ENCODE results near the gene MCF2L.
"Not testable (repeated sequence)": the region's sequence is repeated elsewhere in the genome, so short reads cannot be mapped to it uniquely, and the experiment has no call there.

MCF2L gene

GRCh38 chr13:112968910-112969691 lies at the start of gene MCF2L:
Gene MCF2L (plus strand): TSS chr13:112969214. CDS start chr13:112969380, 166 bp downstream.
- DNase-seq, result peak; percentile 76

- DNase-seq, result no peak
These were observed 45.1 kb upstream of the MCF2L start for GRCh38 chr13:112923962-112924361.

GRCh38 chr13:112924365-112924764 lies 44.6 kb upstream of the MCF2L start:
- no peak for DNase-seq

GRCh38 chr13:112926003-112926402 lies 43.0 kb upstream of the MCF2L start:
- DNase-seq, result no peak

GRCh38 chr13:112926993-112927392 lies 42.0 kb upstream of the MCF2L start:
- DNase-seq, result no peak

- no peak for DNase-seq
These were observed 40.7 kb upstream of the MCF2L start for GRCh38 chr13:112928020-112928971.

GRCh38 chr13:112928972-112929782 lies 39.8 kb upstream of the MCF2L start:
- DNase-seq, result no peak

- DNase-seq, result no peak
These were observed 39.3 kb upstream of the MCF2L start for GRCh38 chr13:112929783-112930055.

GRCh38 chr13:112930192-112930591 lies 38.8 kb upstream of the MCF2L start:
- no peak for DNase-seq

- DNase-seq, result peak; percentile 89
These were observed 37.7 kb upstream of the MCF2L start for GRCh38 chr13:112931028-112931934.

GRCh38 chr13:112932971-112933370 lies 36.0 kb upstream of the MCF2L start:
- no peak for DNase-seq

GRCh38 chr13:112933649-112934048 lies 35.4 kb upstream of the MCF2L start:
- DNase-seq, result no peak

GRCh38 chr13:112934078-112934477 lies 34.9 kb upstream of the MCF2L start:
- DNase-seq, result no peak

GRCh38 chr13:112938680-112939079 lies 30.3 kb upstream of the MCF2L start:
- no peak for DNase-seq

GRCh38 chr13:112940236-112940635 lies 28.8 kb upstream of the MCF2L start:
- no peak for DNase-seq

- no peak for DNase-seq
These were observed 27.7 kb upstream of the MCF2L start for GRCh38 chr13:112941349-112941748.

GRCh38 chr13:112941765-112942164 lies 27.2 kb upstream of the MCF2L start:
- DNase-seq, result not testable (repeated sequence)

GRCh38 chr13:112942689-112943308 lies 26.2 kb upstream of the MCF2L start:
- DNase-seq, result peak; percentile 94

GRCh38 chr13:112943309-112944125 lies 25.5 kb upstream of the MCF2L start:
- peak; percentile 63 for DNase-seq

- DNase-seq, result no peak
These were observed 21.2 kb upstream of the MCF2L start for GRCh38 chr13:112947796-112948195.
